Activated CD4-positive, CD25-positive, alpha-beta regulatory T cell treated with anti-CD3 and anti-CD28 coated beads, Interleukin-2, amount 50 U/mL, for 16 hours (primary cell): ENCODE measurements around the gene CSMD2.

Experiments used
- DNase-seq: peaks from one replicate; pipeline ENCODE4 v3.0.0-alpha.2; 2020; ENCODE audit warnings: low read depth, low spot score

CSMD2 gene

DNA sequence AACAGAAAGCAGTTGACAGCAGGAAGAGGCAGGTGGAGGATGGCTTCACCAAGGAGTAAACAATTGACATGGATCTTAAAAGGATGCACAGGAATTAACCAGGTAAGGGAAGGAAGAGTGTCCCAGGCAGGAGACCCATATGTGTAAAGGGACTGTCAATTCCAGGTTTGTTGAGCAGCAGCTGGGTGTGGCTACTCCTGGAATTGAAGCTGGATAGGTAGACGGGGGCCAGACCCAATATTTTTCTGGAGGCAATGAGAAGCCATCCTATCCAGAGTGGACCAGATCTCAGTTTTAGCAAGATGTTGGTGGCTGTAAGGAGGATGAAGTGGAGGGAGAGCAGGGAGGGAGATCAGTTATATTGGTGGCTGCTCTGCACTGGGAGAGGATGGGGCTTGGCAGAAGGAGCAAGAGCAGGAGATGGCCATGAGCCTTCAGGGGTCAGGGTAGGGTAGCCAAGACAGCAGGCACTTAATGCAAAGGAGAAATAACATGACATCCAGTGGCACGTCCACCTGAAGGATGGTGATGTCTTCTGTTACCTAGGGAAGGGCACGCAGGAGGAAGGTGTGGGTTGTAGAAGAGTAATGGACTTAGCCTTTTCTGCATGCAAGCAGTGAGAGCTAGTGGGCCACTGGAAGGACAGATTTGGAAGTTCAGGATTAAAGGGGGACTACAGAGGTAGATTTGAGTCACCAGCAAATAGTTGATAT lies 447.9 kb downstream of the CSMD2 start:
- no peak for DNase-seq

GRCh38 chr1:33715195-33715811 lies 449.7 kb downstream of the CSMD2 start:
- DNase-seq = no peak

DNA sequence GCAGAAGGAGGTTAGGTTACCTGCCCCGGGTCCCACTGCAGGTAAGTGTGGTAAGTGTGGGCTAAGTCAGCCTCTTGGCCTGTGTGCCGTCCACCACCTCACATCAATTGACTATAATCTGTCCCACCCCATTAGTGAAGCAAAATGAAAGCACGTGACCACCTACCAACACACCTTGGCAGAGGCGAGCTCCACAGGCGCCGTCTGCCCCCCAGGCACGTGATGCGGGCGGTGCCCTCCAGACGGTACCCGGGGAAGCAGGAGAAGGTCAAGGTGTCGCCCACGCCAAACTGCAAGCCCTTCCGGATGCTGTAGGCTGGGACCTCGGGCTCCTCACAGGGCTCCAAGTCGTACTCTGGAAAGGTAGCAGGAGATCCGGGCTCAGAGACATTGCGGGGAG lies 450.6 kb downstream of the CSMD2 start:
- no peak for DNase-seq

DNA sequence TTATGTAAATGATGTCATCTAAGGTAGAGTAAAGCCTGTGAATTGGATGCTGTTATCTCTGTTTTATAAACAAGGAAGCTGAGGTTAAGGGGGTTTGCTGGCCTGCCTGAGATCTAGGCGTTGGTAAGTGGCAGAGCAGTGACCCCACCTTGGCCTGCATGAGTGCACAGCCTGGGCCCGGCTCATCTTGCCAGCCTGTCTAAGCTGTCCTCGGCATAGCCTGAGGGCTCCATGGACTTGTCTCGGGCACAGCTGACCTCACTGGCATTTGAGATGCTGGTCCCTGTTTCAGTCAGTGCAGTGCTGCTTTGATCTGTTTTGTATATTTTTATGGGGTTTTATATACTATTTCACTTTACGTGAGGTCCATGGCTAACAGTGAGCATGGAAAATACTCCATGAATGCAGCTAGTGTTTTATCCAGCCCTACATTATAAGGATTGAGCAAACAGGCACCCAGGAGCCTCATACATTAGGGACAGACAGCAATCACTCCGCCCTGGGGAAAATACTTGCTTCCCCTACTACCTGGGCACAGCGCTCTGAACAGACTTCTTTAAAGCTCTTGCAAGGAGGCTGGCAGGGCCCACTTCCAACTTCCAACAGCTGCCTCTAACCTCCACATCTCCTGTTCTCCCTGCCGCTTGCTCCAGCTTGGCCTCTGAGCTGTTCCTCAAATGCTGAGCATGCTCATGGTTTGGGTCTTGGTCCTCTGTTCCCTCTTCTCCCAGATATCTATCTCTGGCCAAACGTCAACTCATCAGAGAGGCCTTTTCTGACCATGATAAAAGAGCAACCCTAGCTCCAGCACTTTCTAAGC lies 451.8 kb downstream of the CSMD2 start:
- DNase-seq = no peak

- DNase-seq = no peak
Measured at GRCh38 chr1:33712186-33712585, 452.8 kb downstream of the CSMD2 start.

DNA sequence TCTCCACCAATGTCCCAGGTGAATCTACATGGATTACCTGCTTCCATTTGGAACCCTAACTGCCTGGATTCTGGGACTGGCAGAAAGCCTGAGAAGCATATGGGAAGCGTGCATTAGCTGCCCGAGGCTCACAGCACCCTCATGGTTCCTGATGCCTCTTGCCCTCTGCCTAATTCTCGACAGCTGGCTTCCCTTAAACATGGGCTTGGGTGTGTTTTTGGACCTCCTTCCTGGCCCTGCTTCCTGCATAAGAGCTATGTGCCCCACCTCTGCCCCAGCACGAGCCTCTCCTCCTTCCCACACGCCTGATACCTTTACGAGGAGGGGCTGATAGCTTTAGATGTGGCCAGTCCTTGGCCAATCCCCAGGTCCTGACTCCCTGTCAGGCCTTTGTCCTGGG lies 453.5 kb downstream of the CSMD2 start:
- no peak for DNase-seq

- no peak for DNase-seq
Measured at GRCh38 chr1:33710967-33711366, 454.1 kb downstream of the CSMD2 start.

GRCh38 chr1:33709783-33710718 lies 455.0 kb downstream of the CSMD2 start:
- DNase-seq = no peak

DNA sequence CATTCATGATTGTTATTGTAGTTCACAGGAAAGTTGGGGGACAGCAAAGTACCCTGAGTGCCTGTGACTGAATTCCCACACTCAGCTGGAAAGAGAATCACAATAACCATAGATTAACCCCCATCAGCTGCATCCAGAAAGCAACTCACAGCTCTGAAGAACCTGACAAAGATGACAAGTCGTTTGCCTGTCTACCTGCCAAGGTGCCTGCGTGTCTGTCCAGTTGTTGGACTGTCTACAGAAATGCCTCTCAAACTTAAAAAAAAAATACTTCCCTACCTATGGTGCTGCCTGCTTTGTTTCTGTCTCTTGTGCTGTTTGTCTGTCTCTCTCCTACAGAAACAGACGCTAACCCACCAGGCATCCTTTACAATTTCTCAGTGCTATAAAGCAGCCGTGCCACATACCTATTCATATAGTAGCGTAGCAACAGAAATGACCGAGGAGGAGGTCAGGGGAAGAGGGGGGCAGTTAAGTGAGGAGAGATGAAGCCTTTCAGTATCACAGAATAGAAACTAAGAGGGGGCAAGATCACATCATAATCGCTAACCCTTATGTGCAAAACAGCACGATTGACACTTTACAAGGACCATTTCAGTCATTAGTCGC lies 455.8 kb downstream of the CSMD2 start:
- no peak for DNase-seq

GRCh38 chr1:33706634-33707255 lies 458.3 kb downstream of the CSMD2 start:
- DNase-seq = no peak

DNA sequence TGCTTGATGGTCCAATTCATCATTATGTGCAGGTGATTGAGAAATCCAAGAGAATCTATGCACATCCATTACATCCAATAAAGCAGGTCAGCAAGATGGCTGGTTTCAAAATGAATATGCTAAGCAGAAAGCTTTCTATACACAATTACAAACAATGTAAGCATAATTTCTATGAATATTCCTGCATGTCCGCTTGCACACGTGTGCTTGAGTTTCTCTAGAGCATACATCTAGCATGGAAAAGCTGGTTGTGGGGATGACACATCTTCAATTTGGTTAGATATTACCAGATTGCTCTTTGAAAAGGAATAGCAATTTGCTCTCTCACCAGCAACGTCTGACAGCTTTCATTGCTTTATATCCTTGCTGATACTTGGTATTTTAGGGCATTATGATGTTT lies 461.6 kb downstream of the CSMD2 start:
- DNase-seq = no peak

DNA sequence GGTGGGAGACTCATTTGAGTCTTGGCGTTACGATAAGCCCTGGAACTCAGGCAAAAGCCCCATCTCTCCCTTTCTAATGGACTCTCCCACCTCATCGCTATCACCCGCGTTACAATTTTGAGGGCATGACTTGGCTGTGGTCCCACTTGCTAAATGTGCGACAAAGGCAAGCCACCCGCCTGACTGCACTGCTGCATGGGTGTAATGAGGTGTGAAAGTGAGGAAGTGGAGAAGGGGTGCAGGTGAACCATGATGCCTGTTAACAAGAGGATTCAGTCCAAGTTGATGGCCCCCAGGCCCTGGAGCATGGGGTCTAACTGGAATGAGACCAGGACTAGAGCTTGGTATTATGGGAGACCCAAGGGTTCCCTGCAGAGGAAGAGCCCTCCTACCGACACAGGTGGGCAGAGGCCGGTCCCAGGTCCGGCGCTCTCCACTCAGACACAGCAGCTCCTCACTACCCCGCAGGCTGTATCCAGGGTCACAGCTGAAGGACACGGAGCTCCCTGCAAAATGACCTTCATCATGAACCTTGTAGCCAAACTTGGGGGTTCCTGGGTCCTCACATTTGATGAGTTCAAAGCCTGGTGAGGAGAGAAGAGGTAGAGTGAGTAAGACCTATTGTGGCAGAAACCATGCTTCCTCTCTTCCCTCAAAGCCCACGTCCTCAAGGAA lies 466.5 kb downstream of the CSMD2 start:
- DNase-seq = no peak

- no peak for DNase-seq
Measured at GRCh38 chr1:33697816-33698215, 467.2 kb downstream of the CSMD2 start.

- no peak for DNase-seq
Measured at GRCh38 chr1:33696962-33697361, 468.1 kb downstream of the CSMD2 start.

DNA sequence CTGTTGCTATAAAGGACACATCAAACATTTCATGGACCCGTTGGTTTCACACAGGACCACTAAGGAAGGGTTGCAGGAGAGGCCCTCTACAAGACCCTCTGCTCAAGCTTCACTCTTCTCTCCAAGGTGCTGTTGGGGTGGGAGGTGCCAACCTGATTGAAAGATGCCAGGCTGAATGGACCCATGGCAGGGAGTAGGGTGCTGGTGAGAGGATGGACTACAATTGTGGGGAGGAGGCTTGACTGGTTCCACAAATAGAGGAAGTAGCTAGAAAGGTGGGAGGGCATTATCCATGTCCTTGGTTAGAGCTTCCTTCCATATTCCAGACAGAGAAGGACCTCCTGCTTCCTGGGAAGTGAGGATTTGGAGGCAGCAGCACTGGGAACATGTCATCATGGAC lies 468.7 kb downstream of the CSMD2 start:
- no peak for DNase-seq

DNA sequence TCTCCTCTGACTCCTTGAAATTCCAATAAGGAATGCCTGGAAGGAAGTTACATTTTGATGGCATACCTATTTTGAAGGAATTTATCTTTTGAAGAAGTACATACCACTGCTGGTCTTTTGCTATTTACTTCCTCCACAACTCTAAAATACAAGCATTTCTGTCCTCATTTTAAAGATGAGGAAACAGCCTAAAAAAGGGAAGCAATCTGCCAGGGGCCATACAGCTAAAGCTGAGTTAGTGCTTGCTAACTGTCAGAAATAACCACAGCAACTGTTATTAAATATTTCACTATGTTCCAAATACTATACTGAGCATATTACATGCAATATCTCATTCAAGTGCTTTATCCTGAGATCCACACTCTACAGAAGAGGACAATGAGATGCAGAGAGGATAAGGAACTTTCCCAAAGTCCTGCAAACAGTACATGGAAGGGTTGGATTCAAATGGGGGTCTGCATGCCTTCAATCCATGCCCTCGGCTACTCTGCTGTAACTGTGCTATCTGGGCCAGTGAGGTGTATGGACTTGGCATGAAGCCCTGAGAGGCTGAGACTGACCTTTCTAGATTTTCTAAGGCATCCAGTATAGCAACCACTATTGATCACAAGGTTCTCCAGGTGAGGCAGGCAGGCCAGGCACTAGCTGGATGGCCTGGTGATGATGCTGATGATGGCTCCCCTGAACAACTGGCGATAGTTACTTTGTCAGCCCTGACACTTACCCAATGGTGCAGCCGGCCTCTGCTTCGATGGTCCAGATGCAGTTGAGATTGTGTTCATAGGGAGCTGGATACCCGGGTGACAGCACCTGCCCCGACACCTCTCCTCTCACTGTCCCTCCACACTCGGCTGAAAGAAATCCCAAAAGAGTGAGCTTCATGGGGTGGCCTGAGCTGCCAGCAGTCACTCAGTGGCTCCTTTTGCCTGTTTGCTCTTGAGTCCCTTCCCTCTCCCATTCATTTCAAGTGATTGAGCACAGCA lies 472.5 kb downstream of the CSMD2 start:
- no peak for DNase-seq

DNA sequence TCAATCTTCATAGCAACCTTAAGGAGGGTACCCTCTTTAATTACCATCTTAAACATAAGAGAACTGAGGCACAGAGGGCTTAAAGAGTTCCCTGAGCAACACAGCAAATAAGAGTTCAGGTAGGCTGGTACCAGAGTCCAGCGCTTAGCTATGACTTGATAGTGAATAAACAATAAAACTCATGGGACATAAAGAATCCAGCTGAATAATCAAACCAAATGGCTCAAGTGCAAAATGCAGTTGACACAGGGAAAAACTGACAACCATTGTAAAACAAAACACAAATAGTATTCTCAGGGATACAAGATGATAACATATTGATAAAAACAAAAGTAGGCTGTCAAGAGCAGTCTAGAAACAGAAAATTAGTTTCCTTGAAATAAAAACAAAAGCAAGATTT lies 478.0 kb downstream of the CSMD2 start:
- DNase-seq = no peak

- DNase-seq = no peak
Measured at GRCh38 chr1:33686551-33686950, 478.5 kb downstream of the CSMD2 start.

- no peak for DNase-seq
Measured at GRCh38 chr1:33685256-33685655, 479.8 kb downstream of the CSMD2 start.
